HG03520 (cell line): Measurements from ENCODE around the gene SLC16A5.
"Not testable (repeated sequence)": the region's sequence is repeated elsewhere in the genome, so short reads cannot be mapped to it uniquely, and the experiment has no call there.

Experiments used
- ATAC-seq: cut with Tn5 transposase; IDR thresholded peaks from one replicate; pipeline ENCODE4 v1.9.1; 2021; ENCODE audit warnings: mild to moderate bottlenecking, moderate library complexity; ENCODE audit not compliant: unreplicated experiment

Gene SLC16A5

GRCh38 chr17:75064040-75064439, 23.7 kb upstream of the SLC16A5 start:
- no peak for ATAC-seq

- ATAC-seq = no peak
Observed at GRCh38 chr17:75064460-75064859, 23.3 kb upstream of the SLC16A5 start.

- no peak for ATAC-seq
Observed at GRCh38 chr17:75064867-75065561, 22.7 kb upstream of the SLC16A5 start.

- no peak for ATAC-seq
Observed at GRCh38 chr17:75065562-75066151, 22.1 kb upstream of the SLC16A5 start.

- ATAC-seq = no peak
Observed at GRCh38 chr17:75067856-75068255, 19.9 kb upstream of the SLC16A5 start.

GRCh38 chr17:75068750-75069149, 19.0 kb upstream of the SLC16A5 start:
- ATAC-seq = no peak

- ATAC-seq = no peak
Observed at GRCh38 chr17:75069783-75070182, 18.0 kb upstream of the SLC16A5 start.

GRCh38 chr17:75071478-75072271, 16.1 kb upstream of the SLC16A5 start:
- not testable (repeated sequence) for ATAC-seq

GRCh38 chr17:75072909-75073308, 14.8 kb upstream of the SLC16A5 start:
- ATAC-seq = not testable (repeated sequence)

GRCh38 chr17:75073618-75074047, 14.1 kb upstream of the SLC16A5 start:
- ATAC-seq = no peak

GRCh38 chr17:75074532-75074931, 13.2 kb upstream of the SLC16A5 start:
- no peak for ATAC-seq

- ATAC-seq = no peak
Observed at GRCh38 chr17:75075597-75076336, 12.0 kb upstream of the SLC16A5 start.

- ATAC-seq = no peak
Observed at GRCh38 chr17:75077072-75077495, 10.7 kb upstream of the SLC16A5 start.

- ATAC-seq = no peak
Observed at GRCh38 chr17:75077496-75078283, 10.1 kb upstream of the SLC16A5 start.

- no peak for ATAC-seq
Observed at GRCh38 chr17:75078284-75079022, 9.3 kb upstream of the SLC16A5 start.

GRCh38 chr17:75079023-75079373, 8.8 kb upstream of the SLC16A5 start:
- ATAC-seq = no peak

GRCh38 chr17:75081611-75082540, 5.9 kb upstream of the SLC16A5 start:
- no peak for ATAC-seq

- ATAC-seq = no peak
Observed at GRCh38 chr17:75082683-75083082, 5.1 kb upstream of the SLC16A5 start.
